Stimulated activated naive B cell treated with anti-CD40 and anti-IgM and Interleukin-4, amounts not matched to agents 10 μg/mL and 1 μg/mL and 100 μg/mL, for 72 hours (primary cell): ENCODE data around the gene CTSA.
A peak's percentile ranks its signal among the peaks of the same experiment; 100 is the strongest.

Experiments
- ATAC-seq, 2 donors: fragments of 150-1000 bp; cut with Tn5 transposase; replicated peaks; 2 replicates each; pipeline ENCODE4 v1.10.0; 2021; ENCODE audit warnings: moderate library complexity in 1 of 2
- DNase-seq: peaks from one replicate; pipeline ENCODE4 v3.0.0; 2021
- H3K27ac Mint-ChIP-seq: one replicate; pipeline ENCODE4 v1.8.0; 2022; ENCODE audit warnings: mild to moderate bottlenecking, mixed read lengths
- H3K27me3 Mint-ChIP-seq, 2 donors: one replicate each; pipeline ENCODE4 v1.8.0; 2022; ENCODE audit warnings: mixed read lengths in 2 of 2
- H3K36me3 Mint-ChIP-seq, 2 donors: one replicate each; pipeline ENCODE4 v1.8.0; 2022; ENCODE audit warnings: mixed read lengths in 2 of 2, mild to moderate bottlenecking in 1 of 2
- H3K4me1 Mint-ChIP-seq, 2 donors: one replicate each; pipeline ENCODE4 v1.8.0; 2022; ENCODE audit warnings: mixed read lengths in 2 of 2, mild to moderate bottlenecking in 1 of 2
- H3K4me3 Mint-ChIP-seq, 2 donors: one replicate each; pipeline ENCODE4 v1.8.0; 2022; ENCODE audit warnings: mild to moderate bottlenecking in 2 of 2, mixed read lengths in 2 of 2, moderate library complexity in 1 of 2
- H3K9me3 Mint-ChIP-seq, 2 donors: one replicate each; pipeline ENCODE4 v1.8.0; 2022; ENCODE audit warnings: mixed read lengths in 2 of 2, mild to moderate bottlenecking in 1 of 2

Gene CTSA

GRCh38 chr20:45943613-45944012 lies 52.5 kb downstream of the CTSA start:
- Mint-ChIP-seq H3K4me1 (peaks cover 12 to 16% of the 10 kb centered on the region in 2 donors), H3K36me3 (peaks cover 43 to 48% of the 10 kb centered on the region in 2 donors), H3K27me3 (no peaks in the 10 kb centered on the region), H3K9me3 (no peaks in the 10 kb centered on the region), H3K4me3 (no peak overlapping the region), H3K27ac (no peak overlapping the region)
- ATAC-seq (no peak), DNase-seq (no peak)

GRCh38 chr20:45944151-45944964 lies 53.2 kb downstream of the CTSA start:
- peaks cover 17 to 18% of the 10 kb centered on the region in 2 donors for H3K4me1 Mint-ChIP-seq
- H3K27me3 Mint-ChIP-seq: no peaks in the 10 kb centered on the region
- DNase-seq (no peak), ATAC-seq (no peak)
- peaks cover 47 to 48% of the 10 kb centered on the region in 2 donors for H3K36me3 Mint-ChIP-seq
- peak overlapping the region; percentile 56 for H3K27ac Mint-ChIP-seq
- no peak overlapping the region for H3K4me3 Mint-ChIP-seq
- H3K9me3 Mint-ChIP-seq: no peaks in the 10 kb centered on the region

DNA sequence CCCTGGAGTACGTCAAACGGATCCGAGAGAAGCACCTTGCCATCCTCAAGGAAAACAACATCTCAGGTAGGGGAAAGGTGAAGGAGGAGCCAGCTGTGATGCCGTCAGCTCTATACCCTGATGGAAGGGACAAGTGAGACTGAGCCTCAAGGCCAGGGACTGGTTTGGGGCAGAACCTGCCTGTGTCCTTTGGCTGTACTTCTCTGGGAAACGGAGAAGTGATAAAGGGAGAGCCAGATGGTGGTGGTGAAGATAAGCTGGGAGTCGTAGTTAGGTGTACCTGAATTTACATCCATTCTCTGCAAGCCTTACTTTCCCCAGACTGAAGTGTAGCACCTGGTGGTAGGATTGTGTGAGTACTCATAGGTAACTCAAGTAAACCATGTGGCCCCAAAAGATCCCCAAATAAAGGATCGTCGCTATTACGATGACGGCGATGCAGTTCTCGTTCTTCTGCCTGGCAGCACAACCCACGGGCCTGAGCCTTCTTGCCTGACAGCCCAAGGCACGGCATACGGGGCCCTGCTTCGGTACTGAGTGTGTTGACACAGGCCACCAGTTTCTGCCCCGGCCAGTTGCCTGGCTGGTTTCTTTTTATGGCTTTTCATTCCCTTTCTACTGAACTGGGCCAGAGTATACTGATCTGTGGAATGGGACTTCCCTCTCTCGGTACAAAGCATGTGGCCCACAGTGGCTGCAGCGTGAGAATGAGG lies 54.0 kb downstream of the CTSA start:
- Mint-ChIP-seq H3K4me3 (no peak overlapping the region), H3K27me3 (no peaks in the 10 kb centered on the region), H3K36me3 (peaks cover 46 to 50% of the 10 kb centered on the region in 2 donors), H3K9me3 (no peaks in the 10 kb centered on the region), H3K27ac (peak overlapping the region; percentile 88), H3K4me1 (peaks cover 16 to 18% of the 10 kb centered on the region in 2 donors)
- DNase-seq (no peak), ATAC-seq (no peak)

DNA sequence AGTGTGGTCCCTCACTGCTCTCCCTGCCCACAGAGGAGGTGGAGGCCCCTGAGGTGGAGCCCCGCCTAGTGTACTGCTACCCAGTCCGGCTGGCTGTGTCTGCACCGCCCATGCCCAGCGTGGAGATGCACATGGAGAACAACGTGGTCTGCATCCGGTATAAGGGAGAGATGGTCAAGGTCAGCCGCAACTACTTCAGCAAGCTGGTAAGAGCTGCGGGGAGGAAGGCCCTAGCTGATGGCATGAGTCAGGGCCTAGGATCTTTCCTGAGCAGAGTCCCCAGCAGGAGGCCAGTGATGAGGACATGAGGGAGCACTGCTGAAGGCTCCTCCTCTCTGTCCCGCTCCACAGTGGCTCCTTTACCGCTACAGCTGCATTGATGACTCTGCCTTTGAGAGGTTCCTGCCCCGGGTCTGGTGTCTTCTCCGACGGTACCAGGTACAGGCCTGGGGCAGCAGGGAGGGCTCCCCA lies 54.6 kb downstream of the CTSA start:
- H3K27ac Mint-ChIP-seq: peak overlapping the region; percentile 88
- H3K4me3 Mint-ChIP-seq: no peak overlapping the region
- ATAC-seq (no peak), DNase-seq (no peak)
- H3K9me3 Mint-ChIP-seq: no peaks in the 10 kb centered on the region
- H3K4me1 Mint-ChIP-seq: peaks cover 16 to 18% of the 10 kb centered on the region in 2 donors
- no peaks in the 10 kb centered on the region for H3K27me3 Mint-ChIP-seq
- H3K36me3 Mint-ChIP-seq: peaks cover 46 to 49% of the 10 kb centered on the region in 2 donors

GRCh38 chr20:45946149-45946970 lies 55.2 kb downstream of the CTSA start:
- H3K27me3 Mint-ChIP-seq: no peaks in the 10 kb centered on the region
- H3K36me3 Mint-ChIP-seq: peaks cover 46 to 49% of the 10 kb centered on the region in 2 donors
- peaks cover 16 to 18% of the 10 kb centered on the region in 2 donors for H3K4me1 Mint-ChIP-seq
- DNase-seq (no peak), ATAC-seq (peak; percentile 13 to 25)
- peak overlapping the region; percentile 75 for H3K27ac Mint-ChIP-seq
- H3K9me3 Mint-ChIP-seq: no peaks in the 10 kb centered on the region
- no peak overlapping the region for H3K4me3 Mint-ChIP-seq

DNA sequence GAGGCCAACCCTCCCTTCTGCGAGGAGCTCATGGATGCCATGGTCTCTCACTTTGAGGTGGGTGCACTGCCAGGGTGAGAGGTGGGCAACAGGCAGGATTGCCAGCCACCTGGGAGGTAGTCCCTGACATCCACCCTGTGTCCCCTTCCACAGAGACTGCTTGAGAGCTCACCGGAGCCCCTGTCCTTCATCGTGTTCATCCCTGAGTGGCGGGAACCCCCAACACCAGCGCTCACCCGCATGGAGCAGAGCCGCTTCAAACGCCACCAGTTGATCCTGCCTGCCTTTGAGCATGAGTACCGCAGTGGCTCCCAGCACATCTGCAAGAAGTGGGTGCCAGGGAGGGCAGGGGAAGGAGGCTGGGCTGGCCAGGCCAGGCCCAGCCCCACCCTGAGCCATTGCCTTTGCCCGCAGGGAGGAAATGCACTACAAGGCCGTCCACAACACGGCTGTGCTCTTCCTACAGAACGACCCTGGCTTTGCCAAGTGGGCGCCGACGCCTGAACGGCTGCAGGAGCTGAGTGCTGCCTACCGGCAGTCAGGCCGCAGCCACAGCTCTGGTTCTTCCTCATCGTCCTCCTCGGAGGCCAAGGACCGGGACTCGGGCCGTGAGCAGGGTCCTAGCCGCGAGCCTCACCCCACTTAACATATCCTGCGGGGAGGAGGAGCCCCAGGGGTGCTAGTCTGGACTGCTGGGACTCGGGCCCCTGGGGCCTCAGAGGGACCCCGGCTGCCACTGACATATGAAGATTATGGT lies 56.2 kb downstream of the CTSA start:
- Mint-ChIP-seq H3K27me3 (no peaks in the 10 kb centered on the region), H3K4me3 (no peak overlapping the region), H3K36me3 (peaks cover 52 to 56% of the 10 kb centered on the region in 2 donors), H3K9me3 (no peaks in the 10 kb centered on the region), H3K4me1 (peaks cover 17 to 18% of the 10 kb centered on the region in 2 donors), H3K27ac (peak overlapping the region; percentile 81)
- ATAC-seq (no peak), DNase-seq (no peak)

GRCh38 chr20:45948261-45948733 lies 57.2 kb downstream of the CTSA start:
- H3K4me1 Mint-ChIP-seq: peaks cover 17 to 18% of the 10 kb centered on the region in 2 donors
- no peaks in the 10 kb centered on the region for H3K9me3 Mint-ChIP-seq
- H3K27ac Mint-ChIP-seq: peak overlapping the region; percentile 81
- ATAC-seq (peak; percentile 11 to 12), DNase-seq (no peak)
- H3K4me3 Mint-ChIP-seq: no peak overlapping the region
- H3K27me3 Mint-ChIP-seq: no peaks in the 10 kb centered on the region
- peaks cover 53% of the 10 kb centered on the region in 2 donors for H3K36me3 Mint-ChIP-seq
